NCI-H1694 treated with DMSO at 0.1 percent for 48 hours (cell line): ENCODE data around the gene NHSL2.

Experiments used
- DNase-seq: peaks from one replicate; lab custom pipeline; 2025; lab: John Stamatoyannopoulos, UW

Gene NHSL2

DNA sequence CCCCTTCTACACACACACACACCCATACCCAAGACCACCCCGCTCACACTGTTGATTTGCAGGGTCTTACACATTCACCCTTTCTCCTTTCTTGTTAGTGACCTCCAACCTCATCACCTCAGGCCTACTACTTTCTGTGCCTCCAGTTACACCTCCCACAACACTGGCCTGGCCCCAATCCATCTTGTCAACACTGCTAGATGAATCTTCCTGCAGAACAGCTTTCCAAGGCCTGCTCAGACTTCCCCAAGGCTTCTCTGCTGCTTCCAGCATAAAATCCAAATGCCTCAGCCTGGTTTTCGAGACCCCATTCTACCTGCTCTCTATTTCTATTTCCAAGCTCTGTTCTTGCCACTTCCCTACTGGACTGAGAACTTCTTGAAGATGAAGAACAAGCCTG, 79.9 kb downstream of the NHSL2 start:
- DNase-seq: no peak

DNA sequence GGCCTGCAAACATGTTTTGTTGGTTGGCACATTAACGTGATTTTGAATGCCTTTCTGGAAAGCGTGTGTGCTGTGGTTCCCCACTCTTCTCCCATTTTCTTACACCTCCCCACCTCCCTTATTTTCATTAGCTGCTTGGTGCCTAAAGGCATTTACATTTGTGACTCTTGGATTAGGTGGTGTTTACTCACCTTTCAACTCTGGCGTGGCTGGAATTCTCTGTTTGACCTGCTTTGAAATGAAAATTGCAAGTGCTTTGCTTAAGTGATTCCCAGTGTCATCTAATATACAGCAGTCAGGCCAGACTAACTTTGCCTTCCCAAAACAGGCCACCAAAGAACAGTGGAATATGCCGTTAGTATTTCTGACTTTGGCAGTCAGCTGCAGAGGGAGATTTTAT, 80.5 kb downstream of the NHSL2 start:
- no peak for DNase-seq

DNA sequence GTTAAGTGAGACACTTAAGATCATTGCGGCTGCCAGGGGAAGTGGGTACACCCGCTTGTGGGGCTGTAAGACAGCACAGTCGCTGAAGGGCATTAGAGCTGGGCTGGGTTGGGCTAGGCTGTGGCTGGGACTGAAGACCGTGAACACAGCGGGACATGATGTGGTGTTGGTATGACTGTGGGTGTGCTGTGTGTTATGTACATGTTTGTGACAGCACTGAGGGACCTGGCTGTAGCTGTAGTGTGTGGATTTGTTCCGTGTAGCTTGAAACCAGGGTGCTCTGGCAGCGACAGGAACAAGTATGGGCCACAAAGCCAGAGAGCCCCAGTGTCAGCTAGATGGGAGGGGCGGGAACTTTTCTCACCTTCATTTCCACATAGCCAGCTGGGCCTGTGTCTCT, 82.1 kb downstream of the NHSL2 start:
- DNase-seq: no peak

DNA sequence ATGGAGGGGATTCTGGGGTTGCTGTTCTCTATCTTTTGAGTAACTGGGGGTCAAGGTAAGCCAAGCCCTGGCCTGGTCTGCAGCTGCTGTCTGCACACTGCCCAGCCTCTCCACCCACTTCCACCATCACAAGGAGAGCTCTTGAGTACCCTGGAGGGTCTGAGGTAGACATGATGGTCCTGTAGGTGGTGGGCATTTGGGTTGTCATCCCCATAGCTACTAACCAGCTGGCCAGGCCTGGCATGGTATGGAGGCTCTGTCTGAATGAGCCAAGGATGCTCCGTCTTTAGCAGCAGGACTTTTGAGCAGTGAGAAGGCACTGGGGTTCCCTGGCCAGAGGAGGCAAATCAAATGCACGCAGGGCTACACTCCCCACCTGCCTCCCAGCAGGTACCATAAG, 82.7 kb downstream of the NHSL2 start:
- no peak for DNase-seq

DNA sequence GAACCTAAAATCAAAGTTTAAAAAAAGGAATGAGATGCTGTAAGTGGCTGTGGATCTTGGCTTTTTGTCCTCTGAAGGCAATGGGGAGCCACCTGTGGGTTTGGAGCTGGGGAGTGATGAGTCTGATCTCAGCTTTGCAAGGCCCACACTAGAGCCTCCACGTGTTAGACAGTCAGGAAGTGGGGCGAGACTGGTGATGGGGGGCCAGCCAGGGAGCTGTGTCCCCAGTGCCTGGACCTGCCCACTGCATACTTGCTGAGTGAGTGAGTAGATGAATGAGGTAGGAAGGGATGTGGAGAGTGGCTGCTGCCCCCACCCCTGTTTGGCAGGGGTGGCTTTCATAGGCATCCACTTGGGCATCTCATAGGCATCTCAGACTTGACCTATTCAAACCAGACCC, 84.0 kb downstream of the NHSL2 start:
- DNase-seq: no peak

DNA sequence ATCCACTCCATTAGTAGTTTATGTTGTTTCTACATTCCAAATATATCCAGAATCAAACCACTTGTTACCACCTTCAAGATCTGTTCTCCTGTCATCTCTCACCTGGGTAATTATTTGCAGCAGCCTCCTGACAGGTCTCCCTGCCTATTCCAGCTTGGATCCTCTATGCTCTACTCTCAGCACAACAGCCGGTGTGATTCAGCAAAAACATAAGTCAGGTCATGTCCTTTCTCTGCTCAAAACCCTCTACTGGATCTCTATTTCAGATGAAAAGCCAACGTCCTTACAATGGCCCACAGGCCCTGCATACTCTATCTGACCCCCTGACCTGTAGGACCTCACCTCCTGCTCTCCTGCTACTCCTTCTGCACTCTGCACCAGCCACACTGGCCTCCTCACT, 84.5 kb downstream of the NHSL2 start:
- no peak for DNase-seq

DNA sequence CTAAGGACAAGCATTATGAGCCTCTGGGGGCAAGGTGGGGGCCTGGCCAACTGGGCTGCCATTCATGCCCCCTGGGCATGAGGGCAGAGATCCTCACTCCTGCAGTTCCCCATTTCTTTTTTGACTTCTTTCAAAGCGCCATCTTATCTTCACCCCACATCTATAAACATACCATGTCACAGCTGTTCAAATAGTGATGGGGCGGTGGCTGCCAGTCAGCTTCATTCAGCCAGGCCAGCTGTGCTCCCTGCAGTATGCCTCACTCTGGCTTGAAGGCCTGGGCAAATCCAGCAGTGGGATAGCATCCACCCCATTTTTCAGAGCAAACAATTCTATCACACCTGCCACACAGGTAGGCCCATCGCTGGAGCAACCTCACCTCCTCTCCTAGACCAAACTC, 85.5 kb downstream of the NHSL2 start:
- no peak for DNase-seq

DNA sequence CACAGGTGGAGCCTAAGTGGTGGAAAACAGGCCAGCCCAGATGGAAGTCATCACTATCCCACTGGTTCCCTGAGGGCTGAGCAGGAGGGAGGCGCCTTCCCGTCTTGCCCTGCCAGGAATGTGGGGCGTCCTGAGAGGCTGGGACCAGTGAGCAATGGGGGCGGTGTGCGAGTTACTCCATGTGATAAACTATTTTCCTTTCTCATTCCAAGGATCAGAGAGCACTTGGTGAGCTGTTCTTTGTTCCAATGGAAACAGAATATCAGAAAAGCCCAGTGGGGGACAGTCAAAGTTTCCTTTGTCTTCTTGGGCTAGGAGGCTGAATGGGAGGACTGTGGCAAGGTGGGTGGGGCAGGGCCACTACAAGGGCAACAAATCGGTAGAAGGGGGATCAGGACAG, 86.2 kb downstream of the NHSL2 start:
- DNase-seq: no peak

DNA sequence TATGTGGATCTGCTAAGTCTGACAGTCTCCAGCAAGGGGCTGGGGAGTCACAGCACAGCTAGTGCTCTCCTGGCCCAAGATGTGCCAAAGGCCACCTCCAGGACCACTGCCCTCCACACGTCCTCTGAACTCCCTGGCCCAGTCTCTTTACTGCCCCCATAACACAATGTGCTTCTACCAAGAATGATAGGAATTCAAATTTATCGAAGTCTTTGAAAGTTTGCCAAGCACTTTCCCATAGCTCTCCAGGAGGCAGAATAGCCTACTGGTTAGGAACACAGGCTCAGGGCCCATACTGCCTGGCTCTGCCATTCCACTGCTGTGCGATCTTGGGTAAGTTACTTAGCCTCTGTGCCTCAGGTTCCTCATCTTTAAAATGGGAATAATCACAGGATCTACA, 86.7 kb downstream of the NHSL2 start:
- DNase-seq: no peak

DNA sequence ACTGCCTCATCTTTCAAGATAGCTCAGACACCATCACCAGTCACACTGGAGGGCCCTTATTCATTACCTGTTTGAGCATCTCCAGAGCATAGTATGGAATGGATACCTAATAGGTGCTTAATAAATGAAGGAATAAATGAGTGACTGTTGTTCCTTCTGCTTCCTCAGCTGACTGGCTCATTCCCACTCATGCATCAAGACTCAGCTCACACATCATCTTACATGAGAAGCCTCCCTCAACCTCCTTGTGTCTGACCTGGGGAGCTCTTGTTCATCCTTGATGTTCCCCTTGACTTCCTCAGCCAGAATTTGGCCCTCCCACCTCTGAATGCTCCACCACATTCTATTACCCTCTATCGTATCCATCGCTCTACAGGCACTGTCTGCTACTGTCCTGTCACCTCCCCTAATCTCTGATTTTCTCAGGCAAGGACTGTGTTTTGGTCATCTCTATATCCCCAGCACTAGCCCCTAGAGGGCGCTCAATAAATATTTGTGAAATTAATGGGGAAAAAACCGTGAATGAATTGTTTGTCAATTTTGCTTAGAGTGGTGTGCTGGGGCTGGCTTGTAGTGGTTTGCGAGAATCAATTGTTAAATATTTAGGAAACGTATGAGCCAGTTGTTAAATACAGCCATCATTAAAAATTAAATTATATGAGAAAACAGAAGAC, 88.3 kb downstream of the NHSL2 start:
- DNase-seq: peak; percentile 12

DNA sequence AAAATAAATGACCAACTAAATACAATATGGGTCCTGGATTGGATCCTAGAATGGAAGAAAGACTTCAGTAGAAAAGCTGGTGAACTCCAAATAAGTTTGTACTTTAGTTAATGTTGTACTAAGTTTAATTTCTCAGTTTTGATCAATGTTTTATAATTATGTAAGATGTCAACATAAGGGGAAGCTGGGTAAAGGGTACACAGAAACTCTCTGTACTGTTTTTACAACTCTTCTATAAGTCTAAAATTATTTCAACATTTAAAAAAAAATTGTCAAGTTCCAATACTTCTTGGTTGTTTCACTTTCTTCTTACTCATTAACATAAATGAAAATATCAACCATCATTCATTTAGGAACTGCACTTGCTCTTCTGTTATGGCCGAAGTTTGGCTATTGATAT, 88.9 kb downstream of the NHSL2 start:
- no peak for DNase-seq

DNA sequence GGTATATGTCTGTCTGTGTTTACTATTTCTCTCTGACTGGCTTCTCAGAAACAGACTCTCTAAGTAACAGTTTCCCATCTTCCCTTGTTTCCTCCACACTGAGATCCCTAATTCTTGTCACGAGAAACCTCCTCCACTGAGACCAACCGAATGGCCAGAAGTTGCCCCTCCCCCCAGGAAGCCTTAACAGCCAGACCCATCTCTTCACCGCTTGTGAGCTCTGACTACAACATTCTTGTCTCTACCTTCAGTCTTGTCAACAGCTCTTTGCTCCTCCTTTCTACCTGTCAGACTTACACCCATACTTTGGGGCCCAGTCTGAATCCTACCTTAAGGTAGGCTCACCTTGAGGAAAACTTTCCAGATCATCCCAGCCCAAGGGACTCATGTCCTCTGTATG, 90.8 kb downstream of the NHSL2 start:
- no peak for DNase-seq

DNA sequence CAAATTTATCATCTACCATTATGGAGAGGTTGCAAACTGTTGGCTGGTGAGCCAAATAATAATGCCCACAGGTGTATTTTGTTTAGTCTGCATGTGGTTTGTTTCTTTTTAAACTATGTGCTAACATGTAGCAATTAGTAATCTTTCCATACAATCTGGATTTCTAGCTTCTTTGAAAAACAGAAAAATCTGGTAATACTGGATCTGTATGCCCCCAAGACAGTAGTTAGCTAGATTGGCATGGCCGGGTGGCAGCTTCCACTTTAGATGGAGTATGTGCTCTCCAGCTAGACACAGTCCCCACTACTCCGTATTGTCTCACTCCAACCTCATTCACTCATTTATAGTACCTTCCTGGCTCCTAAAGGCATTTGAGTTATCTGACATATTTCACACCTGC, 91.3 kb downstream of the NHSL2 start:
- no peak for DNase-seq

DNA sequence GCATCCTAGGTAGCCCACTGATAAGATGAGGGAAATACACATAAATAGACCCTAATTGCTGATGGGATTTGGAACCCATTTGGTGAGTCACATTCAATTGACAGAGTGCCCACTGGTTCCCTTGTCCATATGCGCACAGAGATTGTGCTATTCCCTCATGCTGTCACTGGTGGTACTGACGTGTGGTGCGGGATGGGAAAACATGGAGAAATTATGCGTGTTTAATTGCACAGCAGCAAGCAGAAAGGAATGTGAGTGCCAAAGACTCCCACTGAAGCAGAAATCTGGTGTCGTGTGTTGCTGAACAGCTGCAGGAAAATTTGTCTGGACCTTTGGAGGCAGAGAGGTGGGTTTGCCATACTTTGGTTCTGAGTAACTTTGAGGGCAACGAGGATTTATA, 92.2 kb downstream of the NHSL2 start:
- DNase-seq: no peak

DNA sequence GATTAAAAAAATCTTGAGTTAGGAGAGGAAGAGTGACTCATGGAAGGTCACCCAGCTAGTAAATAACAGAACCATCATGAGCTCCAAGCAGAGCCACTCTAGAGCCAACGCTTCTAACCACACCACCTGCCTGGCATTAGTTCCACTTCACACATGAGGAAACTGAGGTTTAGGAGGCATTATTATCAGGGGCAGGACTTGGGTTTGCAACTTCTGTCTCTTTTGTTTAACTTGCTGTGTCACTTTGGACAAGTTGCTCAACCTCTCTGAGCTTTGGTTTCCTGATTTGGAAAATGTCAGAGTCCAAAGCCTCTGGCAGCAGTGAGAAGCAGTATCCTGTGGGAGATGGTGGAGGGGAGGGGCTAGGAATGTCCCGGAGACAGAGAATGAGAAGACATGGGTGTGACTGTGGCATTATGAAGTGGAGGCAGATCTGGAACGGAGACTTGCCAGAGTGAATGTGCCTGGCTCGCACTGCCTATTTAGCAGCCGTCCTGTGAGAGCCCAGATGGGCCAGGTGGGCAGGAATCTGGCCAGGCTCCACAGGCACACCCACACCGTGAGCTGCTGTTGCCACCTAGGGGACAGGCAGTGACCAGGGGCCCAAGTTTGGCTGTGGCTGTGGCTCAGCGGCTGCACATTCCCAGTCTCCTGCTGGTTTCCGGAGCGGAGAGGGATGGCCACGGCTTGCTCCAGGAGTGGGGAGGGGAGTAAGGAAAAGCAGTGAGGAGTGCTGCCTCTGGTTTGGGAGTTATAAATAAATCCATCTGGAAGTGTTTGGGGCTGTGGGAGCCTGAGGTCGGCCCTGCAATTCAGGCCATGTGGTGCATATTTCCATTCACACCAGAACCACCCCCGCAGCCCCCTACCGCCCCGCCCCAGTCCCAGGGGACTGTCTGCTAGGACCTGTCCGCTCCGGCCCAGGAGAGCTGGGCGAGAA, 93.4 kb downstream of the NHSL2 start:
- DNase-seq: no peak

DNA sequence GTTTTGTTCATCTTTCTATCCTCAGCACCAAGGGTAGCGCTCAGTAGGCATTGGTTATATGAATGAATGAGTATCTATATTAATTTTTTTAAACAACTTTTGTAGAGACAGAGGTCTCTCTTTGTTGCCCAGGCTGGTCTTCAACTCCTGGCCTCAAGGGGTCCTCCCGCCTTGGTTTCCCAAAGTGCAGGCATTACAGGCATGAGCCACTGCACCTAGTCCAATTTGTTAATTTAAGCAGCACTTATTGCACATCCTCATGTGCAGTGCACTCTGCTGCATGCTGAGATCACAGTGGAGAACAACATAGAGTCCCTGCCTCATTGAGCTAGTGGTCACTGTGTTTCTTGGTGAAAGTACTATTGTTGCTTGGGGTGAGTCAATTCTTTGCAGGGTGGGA, 94.4 kb downstream of the NHSL2 start:
- no peak for DNase-seq

DNA sequence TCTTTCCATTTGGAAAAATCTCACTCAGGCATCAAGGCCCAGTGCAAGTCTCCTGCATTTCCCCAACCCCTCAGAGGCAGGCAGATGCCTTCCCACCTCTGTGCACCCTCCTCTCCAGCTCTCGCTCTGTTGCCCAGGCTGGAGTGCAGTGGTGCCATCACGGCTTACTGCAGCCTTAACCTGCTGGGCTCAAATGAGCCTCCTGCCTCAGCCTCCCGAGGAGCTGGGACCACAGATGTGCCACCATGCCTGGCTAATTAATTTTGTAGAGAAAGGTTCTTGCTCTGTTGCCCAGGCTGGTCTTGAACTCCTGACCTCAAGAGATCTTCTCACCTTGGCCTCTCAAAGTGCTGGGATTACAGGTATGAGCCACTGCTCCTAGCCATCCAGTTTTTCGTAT, 95.8 kb downstream of the NHSL2 start:
- no peak for DNase-seq

DNA sequence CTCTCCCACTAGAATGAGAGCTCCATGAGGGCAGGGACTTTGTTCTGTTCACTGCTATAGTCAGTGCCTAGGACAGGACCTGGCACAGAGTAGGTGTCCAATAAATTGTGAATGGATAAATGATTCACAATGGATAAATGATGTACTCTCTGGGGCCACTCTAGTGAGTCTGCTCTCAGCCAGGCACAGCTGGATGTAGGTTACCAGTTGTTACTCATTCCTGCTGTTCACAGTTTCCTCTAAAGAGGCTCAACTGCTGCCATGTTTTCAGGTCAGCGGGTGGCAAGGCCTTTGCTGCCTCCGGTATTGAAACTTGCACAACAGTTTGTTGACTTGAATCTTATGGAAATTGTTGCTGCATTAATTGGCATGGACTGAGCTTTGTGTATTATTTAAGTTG, 99.1 kb downstream of the NHSL2 start:
- no peak for DNase-seq

DNA sequence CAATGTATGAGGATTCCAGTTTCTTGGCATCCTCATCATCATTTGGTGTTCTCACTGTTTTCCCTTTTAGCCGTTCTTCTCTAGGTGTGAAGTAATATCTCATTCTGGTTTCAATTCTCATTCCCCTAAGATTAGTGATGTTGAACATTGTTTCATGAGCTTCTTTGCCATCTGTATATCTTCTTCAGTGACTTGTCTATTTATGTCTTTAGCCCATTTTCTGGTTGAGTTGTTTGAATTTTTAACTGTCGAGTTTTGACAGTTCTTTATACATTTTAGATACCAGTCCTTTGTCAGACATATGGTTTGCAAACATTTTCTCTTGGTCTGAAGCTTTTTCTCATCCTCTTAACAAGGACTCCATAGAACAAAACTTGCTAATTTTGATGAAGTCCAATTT, 101.1 kb downstream of the NHSL2 start:
- DNase-seq: no peak

DNA sequence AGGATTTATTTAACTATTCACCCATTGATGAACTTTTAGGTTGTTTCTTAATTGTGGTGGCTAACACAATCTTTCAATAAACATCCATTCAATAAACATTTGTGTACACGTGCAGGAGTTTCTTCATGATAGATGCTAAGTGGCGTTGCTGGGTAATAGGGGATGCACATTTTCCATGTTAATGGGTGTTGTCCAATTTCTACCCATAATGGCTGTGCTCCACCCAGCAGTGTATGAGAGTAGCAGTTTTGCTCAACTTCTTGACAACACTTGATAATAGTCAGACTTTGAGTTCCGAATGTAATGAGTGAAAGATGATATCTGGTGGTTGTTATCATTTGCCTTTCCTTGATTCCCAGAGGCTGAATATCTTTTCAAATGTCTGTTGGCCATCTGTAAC, 104.7 kb downstream of the NHSL2 start:
- DNase-seq: no peak

DNA sequence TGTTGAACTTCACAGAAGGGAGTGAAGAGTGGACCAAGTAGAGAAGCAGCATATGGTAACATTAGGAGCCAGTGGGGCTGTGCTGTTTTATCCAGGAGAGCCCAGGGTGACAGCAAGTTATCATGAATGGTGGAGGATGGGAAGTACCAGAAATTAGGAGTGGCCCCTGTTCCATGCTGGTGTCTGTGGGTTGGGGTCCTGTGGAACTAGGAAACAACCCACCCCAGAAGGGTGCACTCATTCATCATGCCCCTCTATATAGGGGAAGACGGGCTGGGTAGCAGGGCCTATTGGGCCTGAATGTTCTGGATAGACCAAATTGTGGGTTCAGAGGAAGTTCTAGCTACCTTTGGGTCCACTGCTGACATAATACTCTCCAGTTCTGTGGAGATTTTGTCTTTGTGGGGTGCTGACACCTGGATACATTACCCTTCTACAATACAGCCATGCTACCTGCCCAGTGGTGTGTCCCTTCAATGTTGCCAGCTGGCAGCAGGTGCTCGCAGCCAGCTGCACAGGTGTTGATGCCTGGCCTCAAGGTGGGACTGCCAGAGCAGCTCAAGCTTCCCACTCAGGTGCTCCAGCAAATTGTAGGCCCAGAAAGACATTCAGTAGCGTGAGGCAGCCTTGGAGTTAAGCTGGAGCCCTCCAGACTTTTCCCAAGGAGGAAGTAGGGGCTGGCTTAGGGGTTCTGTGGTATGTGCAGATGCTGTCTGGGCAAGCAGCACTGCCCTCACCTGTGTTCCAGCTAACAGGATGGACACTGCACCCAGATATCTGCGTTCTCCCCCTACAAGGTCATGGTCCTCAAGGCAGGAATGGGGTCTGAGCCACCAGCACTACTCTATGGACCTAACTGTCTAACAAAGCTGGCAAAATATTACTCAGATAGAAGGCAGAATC, 106.5 kb downstream of the NHSL2 start:
- DNase-seq: no peak

DNA sequence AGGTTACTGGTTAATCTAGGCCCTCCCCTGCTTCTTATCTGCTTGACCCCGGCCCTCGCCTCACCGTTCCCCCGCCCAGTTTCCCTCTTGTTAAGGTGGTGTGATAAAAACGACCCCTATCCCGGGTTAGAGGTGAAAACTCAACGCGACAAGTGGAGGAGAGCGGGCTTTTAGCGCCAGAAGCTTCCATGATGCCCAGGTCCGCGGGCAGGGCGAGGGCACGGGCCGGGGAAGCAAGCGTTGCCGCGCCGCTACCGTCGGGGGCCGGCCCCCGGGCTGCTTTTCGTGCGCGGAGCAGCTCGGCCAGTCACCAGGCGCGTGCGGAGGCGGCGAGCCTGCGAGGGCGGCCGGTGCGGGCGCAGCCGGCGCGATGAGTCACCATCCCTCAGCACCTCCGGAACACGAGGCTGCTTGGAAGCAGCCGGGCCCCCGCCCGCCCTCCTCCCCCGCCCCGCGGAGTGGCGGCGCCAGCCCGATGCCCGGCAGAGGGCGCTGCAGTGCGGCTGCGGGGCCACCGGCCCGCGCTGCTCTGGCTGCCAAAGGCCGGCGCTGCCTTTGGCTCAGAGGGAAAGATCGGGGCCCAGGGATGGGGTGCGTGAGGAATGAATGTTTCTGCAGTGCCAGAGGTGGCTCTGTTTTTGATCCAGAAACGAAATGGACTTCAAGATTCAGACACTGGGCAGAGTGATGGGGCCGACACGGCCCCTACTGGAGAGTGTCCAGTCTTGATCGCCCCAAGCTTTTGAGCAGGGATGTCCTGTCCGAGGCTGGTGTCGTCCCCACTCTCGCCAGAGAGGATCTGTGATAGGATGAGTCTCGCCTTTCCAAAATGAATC, 107.8 kb downstream of the NHSL2 start:
- DNase-seq: no peak
